GM18505 (cell line): ENCODE measurements around the gene CACNG1.
"Not testable (repeated sequence)": the region's sequence is repeated elsewhere in the genome, so short reads cannot be mapped to it uniquely, and the experiment has no call there.

Experiments
- ATAC-seq: cut with Tn5 transposase; IDR thresholded peaks from one replicate; pipeline ENCODE4 v1.9.1; 2021; ENCODE audit not compliant: unreplicated experiment
- POLR2A ChIP-seq: IDR thresholded peaks from 4 replicates; pipeline ENCODE4 v1.6.1; 2011; ENCODE audit warnings: borderline replicate concordance; ENCODE audit not compliant: insufficient read depth, insufficient read length; ENCODE audit errors: extremely low read depth

Gene CACNG1

DNA sequence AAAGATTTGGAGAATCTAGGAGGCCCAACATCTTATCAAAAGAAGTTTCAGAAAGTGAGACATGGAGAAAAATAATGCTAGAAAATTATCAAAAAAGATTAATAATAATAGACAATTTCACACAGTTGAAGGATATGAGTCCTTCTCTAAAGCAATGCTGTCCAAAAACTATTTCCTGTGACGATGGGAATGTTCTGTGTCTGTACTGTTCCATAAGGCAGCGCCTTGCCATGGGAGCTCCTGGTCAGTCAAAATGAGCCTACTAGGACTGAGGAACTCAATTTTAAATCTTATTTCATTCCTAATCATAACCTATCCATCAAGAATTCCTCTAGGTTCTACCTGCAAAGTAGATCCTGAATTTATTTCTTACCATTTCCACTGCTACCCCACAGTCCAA, 49.0 kb downstream of the CACNG1 start:
- no peak for TF ChIP-seq POLR2A

DNA sequence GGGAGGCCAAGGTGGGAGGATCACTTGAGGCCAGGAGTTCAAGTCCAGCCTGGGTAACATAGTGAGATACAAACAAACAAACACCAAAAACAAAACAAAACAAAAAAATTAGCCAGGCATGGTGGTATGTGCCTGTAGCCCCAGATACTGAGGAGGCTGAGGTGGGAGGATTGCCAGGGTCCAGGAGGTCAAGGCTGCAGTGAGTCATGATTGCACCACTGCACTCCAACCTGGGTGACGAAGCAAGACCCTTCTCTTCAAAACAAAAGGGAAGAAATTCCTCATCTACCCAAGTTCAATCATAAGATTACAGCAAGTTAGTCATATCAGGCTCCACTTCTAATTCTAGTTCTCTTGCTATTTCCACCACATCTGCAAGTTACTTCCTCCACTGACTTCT, 50.9 kb downstream of the CACNG1 start:
- not testable (repeated sequence) for ATAC-seq

More for the DNA sequence above, 49.0 kb downstream of the CACNG1 start:
- ATAC-seq, result no peak

DNA sequence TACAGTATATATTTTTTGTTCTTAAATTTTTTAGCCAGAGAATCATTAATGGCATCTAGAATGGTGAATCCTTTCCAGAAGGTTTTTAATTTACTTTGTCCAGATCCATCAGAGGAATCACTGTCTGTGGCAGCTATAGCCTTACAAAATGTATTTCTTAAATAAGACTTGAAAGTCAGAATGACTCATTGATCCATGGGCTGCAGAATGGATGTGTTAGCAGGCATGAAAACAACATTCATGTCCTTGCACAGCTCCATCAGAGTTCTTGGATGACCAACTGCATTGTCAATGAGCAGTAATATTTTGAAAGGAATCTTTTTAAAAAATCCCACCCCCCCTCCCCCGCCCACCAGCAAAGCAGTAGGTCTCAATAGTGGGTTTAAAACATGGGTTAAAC, 51.4 kb downstream of the CACNG1 start:
- no peak for TF ChIP-seq POLR2A
- no peak for ATAC-seq

DNA sequence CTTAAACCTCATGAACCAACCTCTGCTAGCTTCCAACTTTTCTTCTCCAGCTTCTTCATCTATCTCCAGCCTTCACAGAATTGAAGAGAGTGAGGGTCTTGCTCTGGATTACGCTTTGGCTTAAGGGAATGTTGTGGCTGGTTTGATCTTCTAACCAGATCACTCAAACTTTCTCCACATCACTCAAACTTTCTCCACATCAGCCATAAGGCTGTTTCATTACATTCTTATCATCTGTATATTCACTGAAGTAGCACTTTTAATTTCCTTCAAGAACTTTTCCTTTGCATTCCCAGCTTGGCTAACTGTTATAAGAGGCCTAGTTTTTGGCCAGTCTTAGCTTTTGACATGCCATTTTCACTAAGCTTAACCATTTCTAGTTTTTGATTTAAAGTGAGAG, 52.3 kb downstream of the CACNG1 start:
- no peak for TF ChIP-seq POLR2A
- ATAC-seq, result no peak

DNA sequence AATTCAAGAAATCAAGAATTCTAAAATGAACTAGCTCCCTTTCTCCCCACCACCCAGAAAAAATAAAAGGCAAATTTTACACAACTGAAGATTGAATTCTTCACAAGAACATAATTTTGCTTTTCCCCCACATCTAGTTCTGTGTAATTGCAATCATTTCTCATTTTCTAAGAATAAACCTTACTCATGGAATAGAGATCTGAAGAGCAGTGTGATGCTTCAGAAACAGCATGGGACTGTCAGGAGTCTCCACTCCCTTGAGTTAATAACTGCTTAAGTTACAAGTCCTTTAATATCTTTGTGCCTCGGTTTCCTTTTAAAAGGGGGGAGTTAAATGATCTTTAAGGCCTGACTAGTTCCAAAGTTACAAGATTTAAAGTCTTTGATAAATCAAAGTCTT, 53.7 kb downstream of the CACNG1 start:
- no peak for ATAC-seq
- no peak for TF ChIP-seq POLR2A

DNA sequence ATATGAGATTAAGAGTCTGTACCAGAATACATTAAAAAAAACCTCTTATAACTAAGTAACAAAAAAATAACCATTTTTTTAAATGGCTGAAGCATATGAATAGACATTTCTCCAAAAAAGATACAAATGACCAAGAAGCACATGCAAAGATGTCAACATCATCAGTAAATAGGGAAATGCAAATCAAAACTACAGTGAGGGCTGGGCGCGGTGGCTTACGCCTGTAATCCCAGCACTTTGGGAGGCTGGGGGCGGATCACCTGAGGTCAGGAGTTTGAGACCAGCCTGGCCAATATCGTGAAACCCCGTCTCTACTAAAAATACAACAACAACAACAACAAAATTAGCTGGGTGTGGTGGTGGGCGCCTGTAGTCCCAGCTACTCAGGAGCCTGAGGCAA, 60.3 kb downstream of the CACNG1 start:
- not testable (repeated sequence) for ATAC-seq

DNA sequence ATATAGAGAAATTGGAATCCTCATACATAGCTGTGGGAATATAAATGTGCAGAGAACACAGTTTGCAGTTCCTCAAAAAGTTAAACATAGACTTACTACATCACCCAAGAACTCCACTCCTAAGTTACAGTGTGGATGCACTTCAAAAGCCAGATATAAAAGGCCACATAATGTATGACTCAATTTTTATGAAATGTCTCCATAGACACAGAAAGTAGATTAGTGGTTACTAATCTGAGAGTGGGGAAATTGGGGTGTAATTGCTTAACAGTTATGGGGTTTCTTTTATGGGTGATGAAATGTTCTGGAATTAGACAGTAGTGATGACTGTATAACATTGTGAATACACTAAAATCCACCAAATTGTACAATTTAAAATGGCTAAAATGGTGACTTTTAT, 60.9 kb downstream of the CACNG1 start:
- no peak for ATAC-seq
- no peak for TF ChIP-seq POLR2A
